OCI-LY7 (cell line): ENCODE results near the gene CCNK.

Experiments used
- EZH2phosphoT487 ChIP-seq: fragments of 200-600 bp; sonication (generic); IDR thresholded peaks from 2 replicates; pipeline ENCODE4 v1.6.1; 2018; ENCODE audit warnings: low read depth, borderline replicate concordance, mild to moderate bottlenecking, mixed run types, antibody characterized with exemption, low read length, moderate library complexity, mixed read lengths
- TF ChIP-seq, protein P1 (sequence below): fragments of 200-600 bp; sonication (generic); conservative IDR thresholded peaks from 2 replicates; pipeline ENCODE4 v1.5.1; 2014; ENCODE audit warnings: mild to moderate bottlenecking, antibody characterized with exemption, low read length, moderate library complexity, mixed read lengths

DNA sequence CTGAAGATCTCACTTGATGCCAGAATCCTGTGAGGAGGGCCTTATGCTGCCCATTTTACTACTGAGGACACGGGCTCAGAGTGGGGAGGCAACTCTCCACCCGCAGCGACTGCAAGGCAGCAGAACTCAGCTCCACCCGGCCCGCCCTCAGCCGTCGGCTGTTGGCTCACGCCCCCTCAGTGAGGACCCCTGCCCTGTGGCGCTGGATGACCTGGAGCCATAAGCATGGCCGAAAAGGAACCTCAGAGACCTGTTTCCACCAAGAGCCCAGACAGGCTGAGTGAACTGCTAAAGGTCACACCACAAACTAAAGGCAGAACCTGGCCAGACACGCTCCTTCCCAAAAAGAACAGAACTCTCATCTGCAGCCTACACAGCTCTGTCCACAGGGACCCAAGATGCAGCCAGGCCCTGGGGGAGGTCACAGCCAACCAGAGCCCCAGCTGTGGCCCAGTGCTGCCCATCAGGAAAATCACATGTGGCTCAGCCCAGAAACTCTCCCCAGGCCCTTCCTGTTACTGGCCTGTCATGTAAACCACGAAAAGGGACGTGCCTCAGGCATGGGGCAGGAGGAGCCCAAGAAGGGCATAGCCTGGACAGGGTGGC, 32.8 kb downstream of the CCNK start:
- TF ChIP-seq, protein P1, sequence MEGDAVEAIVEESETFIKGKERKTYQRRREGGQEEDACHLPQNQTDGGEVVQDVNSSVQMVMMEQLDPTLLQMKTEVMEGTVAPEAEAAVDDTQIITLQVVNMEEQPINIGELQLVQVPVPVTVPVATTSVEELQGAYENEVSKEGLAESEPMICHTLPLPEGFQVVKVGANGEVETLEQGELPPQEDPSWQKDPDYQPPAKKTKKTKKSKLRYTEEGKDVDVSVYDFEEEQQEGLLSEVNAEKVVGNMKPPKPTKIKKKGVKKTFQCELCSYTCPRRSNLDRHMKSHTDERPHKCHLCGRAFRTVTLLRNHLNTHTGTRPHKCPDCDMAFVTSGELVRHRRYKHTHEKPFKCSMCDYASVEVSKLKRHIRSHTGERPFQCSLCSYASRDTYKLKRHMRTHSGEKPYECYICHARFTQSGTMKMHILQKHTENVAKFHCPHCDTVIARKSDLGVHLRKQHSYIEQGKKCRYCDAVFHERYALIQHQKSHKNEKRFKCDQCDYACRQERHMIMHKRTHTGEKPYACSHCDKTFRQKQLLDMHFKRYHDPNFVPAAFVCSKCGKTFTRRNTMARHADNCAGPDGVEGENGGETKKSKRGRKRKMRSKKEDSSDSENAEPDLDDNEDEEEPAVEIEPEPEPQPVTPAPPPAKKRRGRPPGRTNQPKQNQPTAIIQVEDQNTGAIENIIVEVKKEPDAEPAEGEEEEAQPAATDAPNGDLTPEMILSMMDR = no peak
- no peak for TF ChIP-seq EZH2phosphoT487
